WTC11 (cell line): ENCODE measurements around the gene SPAAR. TPM values are rescaled to one million over a fixed set of nuclear protein-coding genes. Genes with fewer than 3 reads are reported as not detected.

Experiments used
- ATAC-seq: fragments of 200-7000 bp; cut with Tn5 transposase; 2 replicates; pipeline ENCODE4 v1.10.0; 2021; ENCODE audit warnings: mild to moderate bottlenecking, moderate library complexity
- CTCF ChIA-PET: fragments of 300-600 bp; sonication (Branson Sonifier 250); formaldehyde crosslinking; loops from one replicate; lab custom pipeline; 2021; ENCODE audit warnings: antibody characterized with exemption; lab: Charles Lee
- POLR2A ChIA-PET: fragments of 350-600 bp; sonication (Branson Sonifier 250); formaldehyde crosslinking; loops from one replicate; lab custom pipeline; 2021; ENCODE audit warnings: antibody characterized with exemption; lab: Charles Lee
- DNase-seq: peaks from one replicate; pipeline ENCODE4 v3.0.0; 2021; ENCODE audit warnings: low spot score
- H3K27ac Mint-ChIP-seq: 2 replicates; pipeline ENCODE4 v1.8.0; 2021; ENCODE audit warnings: mixed read lengths
- H3K27me3 Mint-ChIP-seq: 2 replicates; pipeline ENCODE4 v1.8.0; 2021; ENCODE audit warnings: low read depth, mild to moderate bottlenecking, moderate library complexity, mixed read lengths
- H3K36me3 Mint-ChIP-seq: 2 replicates; pipeline ENCODE4 v1.8.0; 2021; ENCODE audit warnings: mixed read lengths
- H3K4me1 Mint-ChIP-seq: 2 replicates; pipeline ENCODE4 v1.8.0; 2022; ENCODE audit warnings: mixed read lengths
- H3K4me3 Mint-ChIP-seq: 2 replicates; pipeline ENCODE4 v1.8.0; 2021; ENCODE audit warnings: mild to moderate bottlenecking, moderate library complexity, mixed read lengths
- H3K9me3 Mint-ChIP-seq: 2 replicates; pipeline ENCODE4 v1.8.0; 2021; ENCODE audit warnings: mixed read lengths
- ELF4 ChIP-seq: sonication (generic); formaldehyde crosslinking; IDR thresholded peaks from 2 replicates; pipeline ENCODE4 v1.8.1; 2022; ENCODE audit warnings: low read depth, mild to moderate bottlenecking, moderate library complexity, missing genetic modification reagents
- FOXP1 ChIP-seq: sonication (generic); formaldehyde crosslinking; IDR thresholded peaks from 2 replicates; pipeline ENCODE4 v1.8.0; 2022; ENCODE audit warnings: missing genetic modification reagents, mild to moderate bottlenecking, moderate library complexity, borderline replicate concordance
- IRF2 ChIP-seq: sonication (generic); formaldehyde crosslinking; IDR thresholded peaks from 2 replicates; pipeline ENCODE4 v1.8.0; 2022; ENCODE audit warnings: low read depth, missing genetic modification reagents, borderline replicate concordance
- MAX ChIP-seq: sonication (generic); formaldehyde crosslinking; IDR thresholded peaks from 2 replicates; pipeline ENCODE4 v1.8.0; 2022; ENCODE audit warnings: mild to moderate bottlenecking, missing genetic modification reagents
- OVOL2 ChIP-seq: fragments of 250-450 bp; sonication (Bioruptor Pico); IDR thresholded peaks from 2 replicates; pipeline ENCODE4 v1.9.0; 2021; ENCODE audit warnings: mild to moderate bottlenecking, borderline replicate concordance
- SMAD3 ChIP-seq: sonication (generic); formaldehyde crosslinking; IDR thresholded peaks from 2 replicates; pipeline ENCODE4 v1.8.0; 2022; ENCODE audit warnings: missing genetic modification reagents, mild to moderate bottlenecking, borderline replicate concordance
- TCF7 ChIP-seq: sonication (generic); formaldehyde crosslinking; IDR thresholded peaks from 2 replicates; pipeline ENCODE4 v1.8.0; 2022; ENCODE audit warnings: mild to moderate bottlenecking, low read depth, missing genetic modification reagents, moderate library complexity
- ZNF138 ChIP-seq: sonication (generic); formaldehyde crosslinking; conservative IDR thresholded peaks from 2 replicates; pipeline ENCODE4 v1.8.1; 2022; ENCODE audit warnings: mild to moderate bottlenecking, moderate library complexity, missing genetic modification reagents
- ZNF425 ChIP-seq: fragments of 250-450 bp; sonication (Bioruptor Pico); conservative IDR thresholded peaks from 2 replicates; pipeline ENCODE4 v1.9.0; 2021; ENCODE audit warnings: mild to moderate bottlenecking
- ZNF532 ChIP-seq: fragments of 250-450 bp; sonication (Bioruptor Pico); IDR thresholded peaks from 2 replicates; pipeline ENCODE4 v1.9.0; 2021; ENCODE audit warnings: mild to moderate bottlenecking, borderline replicate concordance
- ZSCAN18 ChIP-seq: fragments of 250-450 bp; sonication (Bioruptor Pico); IDR thresholded peaks from 2 replicates; pipeline ENCODE4 v2.1.2; 2022; ENCODE audit warnings: mild to moderate bottlenecking, moderate library complexity
- total RNA-seq: library from RNA; stranded (reverse); gene quantifications from 3 replicates; pipeline ENCODE4 v1.2.3, GENCODE V29; 2021

The SPAAR gene
- total RNA-seq, 1 experiment from 2014 or later = 0.33 TPM

GRCh38 chr9:35867538-35867937 is 41.8 kb upstream of the SPAAR start:
- ATAC-seq = no peak
- Mint-ChIP-seq H3K4me1 (peaks cover 11% of the 10 kb centered on the region), H3K36me3 (no peaks in the 10 kb centered on the region), H3K27me3 (peaks cover 10% of the 10 kb centered on the region)
- POLR2A ChIA-PET = no interaction called here
- CTCF ChIA-PET = interaction anchor here (1.4 to 2.2 kb wide), 2 partner anchors 32 to 39 kb away, joined by 4 to 10 read pairs; partner anchors contain the start of genes FAM221B and TMEM8B
- TF ChIP-seq ZSCAN18 = no peak
- no peak for TF ChIP-seq ELF4 (CRISPR knock-in tag)
- no peak for TF ChIP-seq SMAD3 (CRISPR knock-in tag)
- TF ChIP-seq, all 79 proteins: peak for 0
- DNase-seq = no peak
- no peak overlapping the region for H3K27ac Mint-ChIP-seq
- H3K4me3 Mint-ChIP-seq = no peak overlapping the region
- no peaks in the 10 kb centered on the region for H3K9me3 Mint-ChIP-seq

GRCh38 chr9:35868933-35869332 is 40.4 kb upstream of the SPAAR start:
- no peak overlapping the region for H3K4me3 Mint-ChIP-seq
- no peak overlapping the region for H3K27ac Mint-ChIP-seq
- DNase-seq (no peak), ATAC-seq (peak; percentile 15; the same call in 1 of the 2 replicates)
- H3K4me1 Mint-ChIP-seq = peaks cover 11% of the 10 kb centered on the region
- H3K9me3 Mint-ChIP-seq = no peaks in the 10 kb centered on the region
- CTCF ChIA-PET = interaction anchor here (1.2 to 2.2 kb wide), 5 partner anchors 13 to 79 kb away, joined by 4 to 11 read pairs (median 6); partner anchors contain the start of genes FAM221B and TMEM8B
- TF ChIP-seq MAX (CRISPR knock-in tag) (peak; percentile 27; the same call in 1 of the 2 replicates), ZNF425 (CRISPR knock-in tag) (no peak)
- POLR2A ChIA-PET = no interaction called here
- H3K27me3 Mint-ChIP-seq = peaks cover 10% of the 10 kb centered on the region
- H3K36me3 Mint-ChIP-seq = no peaks in the 10 kb centered on the region

GRCh38 chr9:35869621-35870216 is 39.6 kb upstream of the SPAAR start:
- ATAC-seq = no peak
- H3K9me3 Mint-ChIP-seq = peaks cover 1% of the 10 kb centered on the region; the same call in 1 of the 2 replicates

More at GRCh38 chr9:35869621-35870216, 39.6 kb upstream of the SPAAR start:
- TF ChIP-seq ZNF532 (CRISPR knock-in tag) (no peak), IRF2 (CRISPR knock-in tag) (0 out of 2 replicates have a peak, but pooled peaks have one; percentile 37), TCF7 (peak; percentile 10; the same call in 1 of the 2 replicates), FOXP1 (CRISPR knock-in tag) (0 out of 2 replicates have a peak, but pooled peaks have one; percentile 30), OVOL2 (CRISPR knock-in tag) (no peak), ZNF138 (CRISPR knock-in tag) (no peak)
- CTCF ChIA-PET = interaction anchor here (1.3 to 2.2 kb wide), 2 partner anchors 34 to 35 kb away, joined by 3 to 10 read pairs; no protein-coding TSS in a partner anchor
- peaks cover 10% of the 10 kb centered on the region for H3K27me3 Mint-ChIP-seq
- H3K4me1 Mint-ChIP-seq = peaks cover 11% of the 10 kb centered on the region
- no peak overlapping the region for H3K4me3 Mint-ChIP-seq
- no peak overlapping the region for H3K27ac Mint-ChIP-seq
- no peaks in the 10 kb centered on the region for H3K36me3 Mint-ChIP-seq
- POLR2A ChIA-PET = no interaction called here
- DNase-seq = no peak
